Vagina (tissue), 2 donors: ENCODE measurements around the gene TMEM164. TPM values are rescaled to one million over a fixed set of nuclear protein-coding genes. Genes with fewer than 3 reads are reported as not detected.

Experiments used
- DNase-seq, 2 donors: peaks; one replicate each; pipeline ENCODE4 v3.0.0-alpha.2; 2017; ENCODE audit errors: extremely low spot score in 2 of 2
- H3K27ac ChIP-seq: fragments of 200-600 bp; sonication (generic); one replicate; pipeline ENCODE4 v1.5.1; 2019
- H3K27me3 ChIP-seq: fragments of 200-600 bp; sonication (generic); one replicate; pipeline ENCODE4 v1.5.1; 2019
- H3K36me3 ChIP-seq, 2 donors: fragments of 200-600 bp; sonication (generic); one replicate each; pipeline ENCODE4 v1.5.1; 2017 to 2019
- H3K4me1 ChIP-seq: fragments of 200-600 bp; sonication (generic); one replicate; pipeline ENCODE4 v1.5.1; 2019
- H3K4me3 ChIP-seq, 2 donors: fragments of 200-600 bp; sonication (generic); 1 replicate in 1 of 2; 2 replicates in 1 of 2; pipeline ENCODE4 v1.5.1; 2016 to 2019
- H3K9me3 ChIP-seq: fragments of 200-600 bp; sonication (generic); one replicate; pipeline ENCODE4 v1.5.1; 2019
- CTCF ChIP-seq, 3 experiments: fragments of 450-650 bp in 2 of 3; fragments of 200-600 bp in 1 of 3; sonication (generic) in 1 of 3; IDR thresholded peaks; one replicate each; pipeline ENCODE4 v1.5.1; 2017 to 2019; ENCODE audit warnings: antibody characterized with exemption in 3 of 3, mild to moderate bottlenecking in 2 of 3, moderate library complexity in 2 of 3
- POLR2A ChIP-seq, 2 donors: fragments of 450-650 bp; IDR thresholded peaks; one replicate each; pipeline ENCODE4 v1.6.1; 2017; ENCODE audit warnings: antibody characterized with exemption in 2 of 2, mild to moderate bottlenecking in 2 of 2, moderate library complexity in 2 of 2
- POLR2AphosphoS5 ChIP-seq, 2 donors: sonication (generic); formaldehyde crosslinking; IDR thresholded peaks; one replicate each; pipeline ENCODE4 v1.9.0; 2017; ENCODE audit warnings: antibody characterized with exemption in 2 of 2, mild to moderate bottlenecking in 2 of 2, low read depth in 1 of 2; ENCODE audit not compliant: insufficient read depth in 1 of 2
- intact Hi-C: fragments of 100-400 bp; cut with DNase I; formaldehyde crosslinking; loops from one replicate; pipeline ENCODE4 v1.15.1; 2023
- total RNA-seq: library from RNA; depleted of rRNA; stranded (reverse); fragments of >200 nt; gene quantifications from one replicate; pipeline ENCODE4 v1.2.3, GENCODE V29; 2016

TMEM164 gene
- total RNA-seq, 1 donor from 2014 or later: 10.8 TPM

DNA sequence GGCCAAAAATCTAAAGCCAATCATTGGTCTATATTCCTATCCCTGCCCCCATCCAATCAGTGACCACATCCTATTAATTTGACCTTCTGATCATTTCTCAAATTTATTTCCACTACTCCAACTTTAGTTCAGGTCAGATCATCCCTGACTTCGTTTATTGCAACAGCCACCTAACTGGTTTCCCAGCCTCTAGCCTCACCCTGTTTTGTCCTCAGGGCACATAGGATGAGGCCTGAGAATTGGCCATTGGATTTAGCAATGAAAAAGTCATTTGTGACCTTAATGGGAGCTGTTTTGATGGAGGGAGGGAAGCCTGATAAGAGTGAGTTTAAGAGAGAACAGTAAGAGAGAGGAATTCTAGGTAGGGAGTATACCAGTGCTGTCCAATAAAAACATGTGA is 160.0 kb downstream of the TMEM164 start:
- Histone ChIP-seq H3K4me3 (no peak overlapping the region), H3K27me3 (no peaks in the 10 kb centered on the region), H3K9me3 (no peaks in the 10 kb centered on the region), H3K4me1 (peaks cover 7% of the 10 kb centered on the region), H3K36me3 (no peaks in the 10 kb centered on the region), H3K27ac (no peak overlapping the region)
- intact Hi-C loops: no loop called here
- peak in 1 of 2 donors; percentile 31 for DNase-seq
- TF ChIP-seq POLR2AphosphoS5 (IDR thresholded peaks at IDR 0.05; ENCODE audit: insufficient read depth in 1 of 2, low read depth in 1 of 2) (no peak), CTCF (IDR thresholded peaks at IDR 0.05) (no peak), POLR2A (IDR thresholded peaks at IDR 0.05) (no peak)

GRCh38 chrX:110163488-110163887 is 160.6 kb downstream of the TMEM164 start:
- Histone ChIP-seq H3K4me1 (peaks cover 7% of the 10 kb centered on the region), H3K27ac (no peak overlapping the region), H3K4me3 (no peak overlapping the region), H3K27me3 (no peaks in the 10 kb centered on the region), H3K36me3 (no peaks in the 10 kb centered on the region), H3K9me3 (no peaks in the 10 kb centered on the region)
- intact Hi-C loops: no loop called here
- TF ChIP-seq CTCF (IDR thresholded peaks at IDR 0.05): no peak
- DNase-seq: peak in 1 of 2 donors; percentile 10

DNA sequence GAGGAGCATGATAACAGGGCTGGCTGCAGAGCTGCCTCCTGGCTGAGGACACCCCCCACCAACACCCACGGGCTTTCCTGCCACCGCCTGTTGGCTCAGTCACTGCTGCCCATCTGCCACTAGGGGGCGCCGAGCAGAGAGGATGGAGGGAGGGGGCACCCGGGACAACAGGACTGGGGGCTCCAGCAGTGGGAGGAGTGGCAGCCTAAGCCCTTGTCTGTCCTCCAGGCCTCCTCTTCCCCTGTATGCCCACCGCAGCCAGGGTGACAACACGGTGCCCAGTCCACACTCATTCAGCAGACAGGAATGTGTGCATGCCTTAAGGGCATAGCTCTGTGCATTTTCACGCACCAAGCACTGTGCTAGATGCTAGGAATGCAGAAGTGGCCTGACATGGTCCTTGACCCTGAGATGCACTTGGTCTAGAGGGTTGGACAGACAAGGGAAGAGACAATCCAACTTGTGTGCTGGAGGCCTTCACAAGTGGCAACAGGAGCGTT is 165.1 kb downstream of the TMEM164 start:
- Histone ChIP-seq H3K27me3 (no peaks in the 10 kb centered on the region), H3K9me3 (no peaks in the 10 kb centered on the region), H3K4me3 (no peak overlapping the region), H3K27ac (no peak overlapping the region), H3K36me3 (no peaks in the 10 kb centered on the region), H3K4me1 (no peaks in the 10 kb centered on the region)
- TF ChIP-seq POLR2A (IDR thresholded peaks at IDR 0.05) (no peak), POLR2AphosphoS5 (IDR thresholded peaks at IDR 0.05; ENCODE audit: insufficient read depth in 1 of 2, low read depth in 1 of 2) (no peak), CTCF (IDR thresholded peaks at IDR 0.05) (no peak)
- DNase-seq: no peak
- intact Hi-C loops: no loop called here

- no peaks in the 10 kb centered on the region for H3K27me3 ChIP-seq
- no peaks in the 10 kb centered on the region for H3K9me3 ChIP-seq
- no peak overlapping the region for H3K4me3 ChIP-seq
- H3K36me3 ChIP-seq: no peaks in the 10 kb centered on the region
- intact Hi-C loops: no loop called here
- no peaks in the 10 kb centered on the region for H3K4me1 ChIP-seq
- H3K27ac ChIP-seq: no peak overlapping the region
- no peak for DNase-seq
- TF ChIP-seq CTCF (IDR thresholded peaks at IDR 0.05) (no peak), POLR2A (IDR thresholded peaks at IDR 0.05) (no peak), POLR2AphosphoS5 (IDR thresholded peaks at IDR 0.05; ENCODE audit: insufficient read depth in 1 of 2, low read depth in 1 of 2) (no peak)
Observed at GRCh38 chrX:110168585-110168984, 165.7 kb downstream of the TMEM164 start.

- no peaks in the 10 kb centered on the region for H3K36me3 ChIP-seq
- no peaks in the 10 kb centered on the region for H3K9me3 ChIP-seq
- H3K27ac ChIP-seq: no peak overlapping the region
- peak in 1 of 2 donors; percentile 58 for DNase-seq
- H3K4me1 ChIP-seq: no peaks in the 10 kb centered on the region
- TF ChIP-seq POLR2A (IDR thresholded peaks at IDR 0.05) (no peak), POLR2AphosphoS5 (IDR thresholded peaks at IDR 0.05; ENCODE audit: insufficient read depth in 1 of 2, low read depth in 1 of 2) (no peak), CTCF (IDR thresholded peaks at IDR 0.05) (no peak)
- intact Hi-C loops: no loop called here
- no peaks in the 10 kb centered on the region for H3K27me3 ChIP-seq
- no peak overlapping the region for H3K4me3 ChIP-seq
Observed at GRCh38 chrX:110170029-110170428, 167.1 kb downstream of the TMEM164 start.
